Activated CD8-positive, alpha-beta memory T cell treated with anti-CD3 and anti-CD28 coated beads, Interleukin-2, amount 50 U/mL, for 4 hours (primary cell): Measurements from ENCODE around the gene B3GNT8.
"Not testable (repeated sequence)": the region's sequence is repeated elsewhere in the genome, so short reads cannot be mapped to it uniquely, and the experiment has no call there.

ENCODE experiments used
- DNase-seq: peaks from one replicate; pipeline ENCODE4 v3.0.0-alpha.2; 2020

B3GNT8 gene

DNA sequence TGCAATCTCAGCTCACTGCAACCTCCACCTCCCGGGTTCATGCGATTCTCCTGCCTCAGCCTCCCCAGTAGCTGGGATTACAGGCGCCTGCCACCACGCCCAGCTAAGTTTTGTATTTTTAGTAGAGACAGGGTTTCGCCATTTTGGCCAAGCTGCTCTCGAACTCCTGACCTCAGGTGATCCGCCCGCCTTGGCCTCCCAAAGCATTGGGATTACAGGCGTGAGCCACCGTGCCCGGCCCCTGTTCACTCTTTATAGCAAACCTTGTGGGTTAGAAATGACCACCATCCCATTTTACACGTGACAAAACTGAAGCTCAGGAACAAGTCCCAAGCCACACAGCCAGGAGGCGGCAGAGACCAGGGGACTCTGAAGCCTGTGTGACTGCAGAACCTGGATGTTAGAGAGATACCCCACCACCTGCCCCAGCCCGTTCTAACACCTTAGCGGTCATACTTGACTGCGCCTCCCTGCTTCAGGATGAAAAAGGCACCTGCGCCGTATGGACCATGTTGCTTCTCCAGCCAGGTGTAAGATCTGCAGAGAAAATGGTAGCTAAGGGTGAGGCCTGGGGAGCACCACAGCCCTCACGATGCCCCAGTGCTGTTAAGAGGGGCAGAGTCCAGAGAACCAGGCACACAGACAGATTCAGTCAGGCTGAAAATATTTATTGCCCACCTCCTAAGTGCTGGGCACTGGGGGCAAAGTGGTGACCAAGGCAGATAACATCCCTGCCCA is 8.9 kb upstream of the B3GNT8 start:
- DNase-seq = no peak

DNA sequence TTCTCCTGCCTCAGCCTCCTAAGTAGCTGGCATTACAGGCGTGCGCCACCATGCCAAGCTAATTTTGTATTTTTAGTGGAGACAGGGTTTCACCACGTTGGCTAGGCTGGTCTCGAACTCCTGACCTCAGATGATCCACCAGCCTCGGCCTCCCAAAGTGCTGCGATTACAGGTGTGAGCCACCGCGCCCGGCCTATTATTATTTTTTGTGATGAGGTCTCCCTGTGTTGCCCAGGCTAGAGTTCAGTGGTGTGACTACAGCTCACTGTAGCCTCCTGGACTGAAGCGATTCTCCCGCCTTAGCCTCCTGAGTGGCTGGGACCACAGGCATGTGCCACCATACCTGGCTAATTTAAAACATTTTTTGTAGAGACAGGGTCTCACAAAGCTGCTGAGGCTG is 8.2 kb upstream of the B3GNT8 start:
- DNase-seq = not testable (repeated sequence)

DNA sequence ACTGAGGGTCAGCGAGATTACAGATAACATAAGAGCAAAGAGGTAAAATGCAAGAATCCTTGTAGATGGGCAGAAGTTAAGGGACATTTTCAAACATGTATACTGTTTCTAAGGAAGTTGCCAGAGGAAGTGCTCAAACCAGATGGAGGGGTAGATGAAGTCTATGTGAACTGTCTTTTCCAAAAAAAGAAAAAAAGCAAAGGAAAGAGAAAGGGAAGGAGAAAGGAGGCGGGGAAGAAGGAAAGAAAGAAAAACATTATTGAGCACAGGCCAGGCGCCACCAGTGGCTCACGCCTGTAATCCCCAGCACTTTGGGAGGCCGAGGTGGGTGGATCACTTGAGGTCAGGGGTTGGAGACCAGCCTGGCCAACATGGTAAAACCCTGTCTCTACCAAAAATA is 7.3 kb upstream of the B3GNT8 start:
- no peak for DNase-seq

DNA sequence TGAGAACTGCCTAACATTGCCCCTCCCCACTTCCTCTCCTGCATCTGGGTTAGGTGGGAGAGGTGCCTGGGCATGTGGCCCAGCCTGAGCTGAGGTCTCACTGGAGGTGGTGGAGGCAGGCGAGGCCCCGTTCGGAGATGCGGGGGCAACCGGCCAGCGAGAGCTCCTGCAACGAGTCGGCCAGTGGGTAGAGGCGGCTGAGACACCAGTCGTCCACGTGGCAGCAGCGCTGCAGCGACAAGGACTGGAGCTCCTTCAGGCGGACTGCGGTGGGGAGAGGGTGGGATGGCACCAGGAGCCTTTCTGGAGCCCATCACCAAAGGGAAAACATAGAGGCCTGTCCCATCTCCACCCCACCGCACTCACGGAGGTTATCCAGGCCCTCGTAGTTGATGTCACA is 6.0 kb upstream of the B3GNT8 start:
- no peak for DNase-seq

DNA sequence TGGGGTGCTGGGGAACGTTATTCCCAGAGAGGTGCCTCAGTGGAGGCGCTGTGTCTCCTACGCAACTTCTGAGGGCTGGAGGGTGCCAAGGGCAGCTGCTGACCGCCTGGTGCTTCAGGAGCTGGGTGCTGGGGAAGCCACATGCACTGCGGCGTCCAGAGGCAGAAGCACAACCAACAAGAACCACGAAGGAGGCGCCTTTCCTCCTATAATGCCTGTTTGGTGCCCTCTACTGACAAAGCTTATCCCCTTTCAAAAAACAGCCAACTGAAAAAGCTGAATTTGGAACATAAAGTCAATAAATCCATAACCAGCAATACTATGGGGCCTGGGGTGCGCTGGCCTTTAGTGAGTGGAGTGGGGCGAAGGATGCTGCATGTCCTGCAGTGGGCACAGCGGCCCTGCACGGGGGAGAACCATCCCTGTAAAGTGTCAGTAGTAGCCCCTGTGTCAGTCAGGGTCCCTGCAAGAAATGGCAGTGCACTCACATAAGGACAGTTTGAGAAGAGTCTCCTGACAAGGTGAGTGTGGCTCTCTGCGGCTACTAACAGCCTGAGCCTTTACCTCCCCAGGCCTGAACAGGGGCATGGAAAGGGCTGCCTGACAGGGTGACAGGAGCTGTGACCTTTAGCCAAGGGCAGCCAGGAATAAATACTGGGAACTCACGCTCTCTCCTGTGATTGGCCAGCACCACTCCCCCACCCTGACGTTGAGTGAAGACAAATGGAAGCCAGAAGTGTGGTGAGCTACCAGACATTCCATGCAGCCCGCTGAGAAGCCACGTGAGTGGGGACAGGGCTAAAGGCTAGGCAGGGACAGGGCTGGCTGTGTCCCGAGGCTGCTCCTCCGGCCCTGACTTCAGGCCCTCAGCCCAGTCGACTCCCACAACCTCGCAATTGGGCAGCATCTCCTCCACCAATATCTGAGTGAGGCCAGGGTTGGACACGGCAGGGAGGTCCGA is 4.5 kb upstream of the B3GNT8 start:
- no peak for DNase-seq

DNA sequence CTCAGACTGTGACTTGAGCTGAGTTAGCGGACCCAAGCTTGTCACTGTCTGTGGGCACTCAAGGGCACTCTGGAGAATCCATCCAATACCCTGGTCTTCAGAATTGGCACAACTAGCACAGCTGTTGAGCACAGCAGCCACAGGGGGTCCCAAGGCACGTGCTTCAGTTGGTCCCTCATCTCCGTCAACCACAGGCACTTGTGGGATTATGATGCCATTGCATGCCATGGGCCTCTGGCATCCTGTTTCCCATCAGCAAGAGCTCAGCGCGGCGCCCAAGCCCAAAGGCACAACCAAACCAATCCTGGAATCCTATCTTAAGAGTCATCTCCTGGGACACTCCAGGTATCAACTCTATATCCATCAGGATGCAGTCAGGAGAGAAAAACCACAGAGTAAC is 3.7 kb upstream of the B3GNT8 start:
- no peak for DNase-seq

DNA sequence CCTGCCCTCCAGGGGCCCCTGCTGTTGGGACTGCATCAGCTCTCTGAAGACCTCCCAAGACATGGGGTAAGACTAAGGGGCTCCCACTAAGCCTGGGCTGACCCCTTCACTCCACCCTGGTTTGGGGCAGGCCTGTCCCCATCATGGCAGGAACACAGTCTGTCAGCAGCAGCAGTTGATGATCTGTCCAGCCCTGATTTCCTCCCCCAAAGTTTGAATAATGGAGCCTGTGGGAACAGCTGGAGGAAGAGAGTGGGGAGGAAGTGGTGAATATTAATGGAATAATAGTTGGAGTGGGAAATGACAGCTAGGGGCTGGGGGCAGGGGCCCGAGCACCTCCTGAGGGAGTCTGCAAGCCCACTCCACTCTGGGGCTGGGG is 1.3 kb upstream of the B3GNT8 start:
- DNase-seq = no peak

DNA sequence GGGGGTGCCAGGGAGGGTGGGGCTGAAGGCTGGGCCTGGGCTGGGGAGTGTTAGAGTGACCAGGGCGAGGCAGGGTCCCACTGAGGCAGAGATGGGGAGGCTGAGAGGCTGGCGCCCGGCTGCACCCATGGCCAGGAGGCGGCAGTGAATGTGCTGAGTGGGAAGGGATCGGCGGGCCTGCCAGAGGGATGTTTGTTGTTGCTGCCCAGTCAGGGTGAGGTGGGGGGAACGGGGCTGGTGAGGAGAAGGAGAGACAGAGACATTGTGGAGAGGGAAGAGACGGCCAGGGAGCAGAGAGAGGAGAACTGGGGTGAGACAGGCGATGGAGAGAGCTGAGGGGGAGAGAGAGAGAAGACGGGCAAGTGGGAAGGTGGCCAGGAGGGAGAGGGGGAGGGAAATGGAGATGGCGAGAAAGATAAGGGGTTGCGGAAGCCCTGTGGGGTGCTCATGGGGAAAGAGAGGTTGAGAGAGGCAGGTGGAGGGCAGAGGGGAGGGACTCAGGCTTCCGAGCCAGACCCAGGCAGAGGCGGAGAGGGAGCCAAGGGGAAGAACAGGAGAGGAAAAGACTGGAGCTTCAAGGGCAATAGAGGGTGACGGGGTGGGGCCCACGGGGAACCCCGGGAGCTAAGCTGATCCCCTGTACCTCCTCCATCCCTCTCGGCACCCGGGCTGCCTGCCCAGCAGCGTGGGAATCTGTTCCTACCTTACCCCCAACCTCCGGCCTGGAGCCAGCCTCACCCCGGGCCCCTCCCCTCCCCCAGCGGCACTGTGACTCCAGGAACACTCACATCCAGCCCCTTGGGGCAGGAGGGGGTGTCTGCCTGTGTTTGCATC is 690 bp upstream of the B3GNT8 start:
- peak; percentile 32 for DNase-seq

DNA sequence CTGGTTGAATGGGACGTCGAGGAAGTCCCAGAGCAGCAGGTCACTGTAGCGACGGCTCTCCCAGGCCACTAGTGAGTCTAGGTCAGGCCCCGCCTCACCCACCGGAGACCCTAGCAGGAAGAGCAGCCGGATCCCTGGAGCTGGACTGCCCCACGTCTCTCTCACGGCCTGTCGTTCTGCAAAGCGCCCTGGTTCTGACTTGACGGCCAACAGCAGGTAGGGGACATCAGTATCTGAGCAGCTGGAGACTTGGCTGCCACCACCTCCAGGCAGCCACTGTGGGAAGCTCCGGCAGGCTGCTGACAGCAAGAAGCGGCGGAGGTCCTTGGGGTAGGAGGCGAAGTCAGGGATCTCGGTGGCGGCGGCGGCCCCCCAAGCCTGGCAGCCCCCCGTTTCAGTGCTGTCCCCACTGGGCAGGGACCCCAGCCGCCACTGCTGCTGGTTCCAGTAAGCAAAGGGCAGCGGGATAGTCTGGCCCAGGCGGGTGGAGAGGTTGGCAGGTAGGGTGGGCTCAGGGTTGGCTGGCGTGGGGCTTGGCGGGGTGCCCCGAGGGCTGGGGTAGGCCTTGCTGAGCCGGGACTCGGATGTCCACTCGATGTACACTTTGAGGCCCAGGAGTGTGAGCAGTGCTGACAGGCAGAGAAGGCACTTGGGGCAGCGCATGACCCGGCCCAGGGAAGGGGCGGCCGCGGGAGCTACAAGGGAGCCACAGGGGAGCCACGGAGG is 895 bp downstream of the B3GNT8 start:
- DNase-seq = no peak

DNA sequence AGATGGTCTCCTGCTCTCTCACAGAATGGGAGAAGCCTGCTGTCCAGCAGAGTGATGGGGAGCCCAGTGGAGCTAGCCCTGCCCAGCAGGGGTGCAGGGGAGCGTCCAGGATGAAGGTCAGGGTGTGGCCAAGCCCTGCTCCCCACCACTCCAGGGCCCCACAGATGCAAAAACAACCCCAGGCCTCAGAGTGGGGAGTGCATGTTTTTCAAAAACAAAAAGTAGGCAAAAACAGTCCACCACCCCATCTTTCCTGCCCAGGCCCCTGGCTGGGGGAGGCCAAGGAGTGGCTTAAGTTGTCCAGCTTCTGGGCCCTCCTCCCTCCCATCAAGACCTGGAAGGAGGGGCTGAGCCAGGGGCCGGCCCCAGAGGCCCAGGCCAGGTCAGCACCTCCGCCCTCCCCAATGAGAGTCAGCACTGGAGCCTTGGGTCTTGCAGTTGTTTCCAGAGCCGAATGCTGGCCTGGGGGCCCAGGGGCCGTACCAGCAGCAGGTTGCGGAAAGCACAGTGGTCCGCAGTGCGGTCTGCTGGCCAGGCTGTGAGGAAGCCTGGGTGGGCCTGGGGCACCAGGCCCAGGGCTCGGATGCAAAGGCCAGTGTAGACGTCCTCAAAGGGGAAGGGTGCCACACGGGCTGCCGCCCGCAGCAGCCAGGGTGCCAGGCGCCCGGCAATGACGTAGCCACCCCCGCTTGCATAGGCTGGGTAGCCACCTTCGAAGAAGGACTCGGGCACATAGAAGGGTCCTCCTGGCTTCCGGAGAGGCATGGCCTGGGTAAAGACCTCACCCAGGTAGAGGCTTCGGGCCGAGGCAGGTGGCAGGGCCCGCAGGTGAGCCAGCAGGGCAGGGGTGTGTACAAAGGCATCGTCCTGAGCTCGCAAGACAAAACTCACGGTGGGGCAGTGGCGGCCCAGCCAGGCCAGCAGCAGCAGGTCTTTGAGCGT is 1.7 kb downstream of the B3GNT8 start:
- no peak for DNase-seq

DNA sequence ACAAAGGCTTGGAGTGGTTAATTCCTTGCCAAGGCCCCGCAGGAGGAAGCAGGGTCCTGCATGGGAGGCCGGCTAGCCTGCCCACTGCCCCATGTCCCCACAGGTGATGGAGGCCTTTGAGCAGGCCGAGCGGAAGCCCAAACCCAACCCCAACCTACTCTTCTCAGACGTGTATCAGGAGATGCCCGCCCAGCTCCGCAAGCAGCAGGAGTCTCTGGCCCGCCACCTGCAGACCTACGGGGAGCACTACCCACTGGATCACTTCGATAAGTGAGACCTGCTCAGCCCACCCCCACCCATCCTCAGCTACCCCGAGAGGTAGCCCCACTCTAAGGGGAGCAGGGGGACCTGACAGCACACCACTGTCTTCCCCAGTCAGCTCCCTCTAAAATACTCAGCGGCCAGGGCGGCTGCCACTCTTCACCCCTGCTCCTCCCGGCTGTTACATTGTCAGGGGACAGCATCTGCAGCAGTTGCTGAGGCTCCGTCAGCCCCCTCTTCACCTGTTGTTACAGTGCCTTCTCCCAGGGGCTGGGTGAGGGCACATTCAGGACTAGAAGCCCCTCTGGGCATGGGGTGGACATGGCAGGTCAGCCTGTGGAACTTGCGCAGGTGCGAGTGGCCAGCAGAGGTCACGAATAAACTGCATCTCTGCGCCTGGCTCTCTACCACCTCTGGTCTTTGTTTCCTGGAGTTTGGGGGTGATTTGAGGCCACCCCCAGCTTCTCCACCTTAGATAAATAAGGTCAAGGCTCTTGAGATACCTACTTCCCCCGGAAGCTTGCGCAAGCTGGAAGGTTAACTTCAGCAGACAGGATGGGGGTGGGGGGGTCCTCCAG is 2.6 kb downstream of the B3GNT8 start:
- no peak for DNase-seq

DNA sequence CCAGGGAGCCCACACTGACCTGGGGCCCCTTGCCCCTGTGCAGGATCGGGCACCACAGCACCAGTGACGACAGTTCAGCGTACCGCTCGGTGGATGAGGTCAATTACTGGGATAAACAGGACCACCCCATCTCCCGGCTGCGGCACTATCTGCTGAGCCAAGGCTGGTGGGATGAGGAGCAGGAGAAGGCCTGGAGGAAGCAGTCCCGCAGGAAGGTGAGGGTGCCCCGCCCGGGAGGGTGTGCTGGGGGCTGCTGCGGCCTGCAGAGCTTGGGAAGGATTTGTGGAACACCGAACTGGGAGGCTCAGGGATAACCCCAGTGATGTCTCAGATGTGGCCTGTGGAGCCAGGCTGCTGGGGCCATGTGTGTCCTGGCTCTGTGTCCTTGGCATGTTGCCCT is 4.2 kb downstream of the B3GNT8 start:
- DNase-seq = no peak

DNA sequence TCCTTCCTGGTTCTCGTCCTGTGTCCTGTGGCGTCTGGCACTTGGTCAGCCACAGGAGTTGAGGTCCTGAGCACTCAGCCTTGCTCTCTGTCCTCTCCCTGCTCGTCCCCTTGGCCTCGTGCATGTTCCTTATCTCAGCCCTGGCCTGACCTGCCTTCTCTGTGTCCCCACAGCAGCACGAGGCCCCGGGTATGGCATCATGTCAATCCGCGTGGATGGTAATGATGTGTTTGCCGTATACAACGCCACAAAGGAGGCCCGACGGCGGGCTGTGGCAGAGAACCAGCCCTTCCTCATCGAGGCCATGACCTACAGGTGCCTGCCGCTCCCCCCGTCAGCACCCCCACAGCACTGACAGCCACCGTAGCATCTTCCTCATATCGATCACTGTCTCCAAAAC is 4.7 kb downstream of the B3GNT8 start:
- DNase-seq = no peak

DNA sequence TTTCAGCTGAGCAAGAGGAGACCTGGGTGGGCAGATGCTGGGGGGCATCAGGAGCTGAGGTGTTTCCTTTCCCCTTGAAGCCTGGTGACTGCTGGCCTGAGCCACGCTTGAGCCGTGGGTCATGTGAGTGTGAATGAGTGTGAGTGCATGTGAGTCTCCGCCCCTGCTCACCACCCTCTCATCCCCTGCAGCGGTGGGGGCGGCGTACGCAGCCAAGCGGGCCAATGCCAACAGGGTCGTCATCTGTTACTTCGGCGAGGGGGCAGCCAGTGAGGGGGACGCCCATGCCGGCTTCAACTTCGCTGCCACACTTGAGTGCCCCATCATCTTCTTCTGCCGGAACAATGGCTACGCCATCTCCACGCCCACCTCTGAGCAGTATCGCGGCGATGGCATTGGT is 5.2 kb downstream of the B3GNT8 start:
- DNase-seq = no peak

DNA sequence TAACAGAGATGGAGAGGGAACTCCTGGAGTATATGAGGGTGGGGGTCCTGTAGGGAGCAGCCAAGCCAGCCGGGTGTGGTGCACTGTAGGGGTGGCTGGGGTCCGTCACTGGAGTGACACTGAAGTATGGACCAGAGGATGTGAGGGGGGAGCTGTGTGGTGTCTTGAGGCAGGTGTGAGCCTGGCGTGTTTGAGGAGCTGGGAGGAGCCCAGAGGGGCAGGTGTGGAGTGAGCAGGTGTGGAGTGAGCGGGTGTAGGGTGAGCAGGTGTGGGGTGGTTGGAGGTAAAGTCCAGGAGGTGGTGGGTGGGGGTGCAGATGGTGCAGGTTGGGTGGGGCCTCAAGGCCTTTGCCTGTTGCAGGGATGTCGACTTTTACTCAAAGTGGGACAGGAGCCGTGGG is 5.9 kb downstream of the B3GNT8 start:
- DNase-seq = no peak

DNA sequence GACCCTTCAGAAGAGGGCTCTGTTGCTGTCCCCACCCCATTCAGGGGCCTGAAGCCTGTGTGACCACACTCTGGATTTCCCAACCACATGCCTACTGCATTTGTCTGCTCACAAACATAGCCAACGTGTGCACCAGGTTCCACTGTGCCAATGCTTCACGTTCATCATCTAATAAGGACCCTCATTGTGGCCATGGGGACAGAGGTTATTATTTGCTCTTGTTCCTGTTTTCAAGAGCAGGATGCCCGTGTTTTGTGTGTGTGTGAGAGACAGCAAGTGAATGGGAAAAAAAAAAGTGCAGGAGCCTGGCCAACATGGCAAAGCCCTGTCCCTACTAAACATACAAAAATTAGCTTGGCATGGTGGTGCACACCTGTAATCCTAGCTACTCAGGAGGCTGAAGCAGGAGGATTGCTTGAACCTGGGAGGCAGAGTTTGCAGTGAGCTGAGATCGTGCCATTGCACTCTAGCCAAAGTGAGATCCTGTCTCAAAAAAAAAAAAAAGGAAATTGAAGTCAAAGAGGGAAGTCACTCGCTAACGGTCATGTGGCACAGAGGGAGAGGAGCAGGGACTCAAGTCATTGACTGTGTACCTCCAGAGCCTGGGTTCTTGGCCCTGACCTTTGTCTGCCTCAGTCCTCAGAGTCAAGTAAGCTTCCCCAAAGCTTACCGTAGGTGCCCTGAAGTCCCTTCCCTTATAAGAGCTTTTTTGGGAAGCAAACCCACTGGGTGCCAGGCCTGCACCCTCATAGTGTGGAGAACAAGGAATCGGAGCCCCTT is 6.9 kb downstream of the B3GNT8 start:
- DNase-seq = no peak

DNA sequence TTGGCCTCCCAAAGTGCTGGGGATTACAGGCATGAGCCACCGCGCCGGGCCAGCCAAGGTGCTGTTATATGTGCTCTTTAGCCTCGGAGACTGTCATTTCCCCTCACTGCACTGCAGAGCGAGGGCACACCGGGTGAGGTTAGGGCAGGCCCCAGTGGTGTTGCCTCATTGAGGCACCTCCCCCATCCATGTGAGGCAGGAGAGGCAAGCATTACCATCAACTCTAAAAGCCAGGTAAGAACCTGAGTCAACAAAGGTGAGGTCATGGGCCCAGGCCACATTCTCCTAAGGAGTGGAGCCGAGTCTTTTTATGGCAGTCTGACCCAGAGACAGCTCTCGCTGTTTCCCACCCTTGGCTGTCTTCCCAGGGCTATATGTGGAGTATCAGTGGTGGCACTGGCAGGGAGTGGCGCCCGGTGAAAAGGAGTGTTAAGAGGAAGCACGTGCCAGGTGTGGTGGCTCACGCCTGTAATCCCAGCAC is 10.9 kb downstream of the B3GNT8 start:
- no peak for DNase-seq

DNA sequence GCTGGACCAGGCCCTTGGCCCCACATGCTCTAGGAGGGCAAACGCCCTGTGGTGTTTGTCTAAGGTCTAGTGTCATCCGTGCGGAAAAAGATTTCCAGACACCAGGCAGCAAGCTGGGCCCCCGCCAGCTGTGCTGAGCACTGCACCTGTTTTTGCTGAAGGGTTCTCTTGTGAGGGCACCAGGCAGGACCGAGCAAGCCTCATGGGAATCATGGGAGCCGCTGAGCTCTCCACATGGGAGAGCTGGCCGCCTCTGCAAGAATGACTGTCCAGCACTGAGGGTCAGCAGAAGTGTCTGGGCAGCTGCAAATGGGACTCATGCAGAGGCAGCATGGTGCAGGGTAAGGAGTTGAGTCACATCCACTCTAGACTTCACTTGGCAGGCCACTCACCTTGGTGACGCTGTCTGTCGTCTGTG is 12.0 kb downstream of the B3GNT8 start:
- DNase-seq = no peak

DNA sequence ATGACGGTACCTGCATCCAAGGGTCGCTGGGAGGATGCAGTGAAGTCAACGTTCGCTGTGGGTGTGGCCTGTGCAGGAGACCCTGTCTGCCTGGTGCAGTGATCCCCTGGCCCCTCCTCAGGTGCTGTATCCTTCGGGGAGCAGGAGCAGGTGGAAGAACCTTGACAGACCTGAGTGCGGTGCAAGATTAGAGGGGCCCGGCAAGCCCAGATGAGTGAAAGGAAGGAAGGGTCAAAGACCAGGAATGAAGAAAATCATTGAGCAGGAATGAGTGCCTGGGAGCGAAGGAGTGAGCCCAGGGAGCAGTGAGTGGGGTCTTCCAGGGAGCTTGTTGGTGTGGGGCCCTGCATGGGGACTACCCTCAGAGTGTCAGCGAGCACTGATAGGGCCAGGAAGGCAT is 12.7 kb downstream of the B3GNT8 start:
- no peak for DNase-seq

DNA sequence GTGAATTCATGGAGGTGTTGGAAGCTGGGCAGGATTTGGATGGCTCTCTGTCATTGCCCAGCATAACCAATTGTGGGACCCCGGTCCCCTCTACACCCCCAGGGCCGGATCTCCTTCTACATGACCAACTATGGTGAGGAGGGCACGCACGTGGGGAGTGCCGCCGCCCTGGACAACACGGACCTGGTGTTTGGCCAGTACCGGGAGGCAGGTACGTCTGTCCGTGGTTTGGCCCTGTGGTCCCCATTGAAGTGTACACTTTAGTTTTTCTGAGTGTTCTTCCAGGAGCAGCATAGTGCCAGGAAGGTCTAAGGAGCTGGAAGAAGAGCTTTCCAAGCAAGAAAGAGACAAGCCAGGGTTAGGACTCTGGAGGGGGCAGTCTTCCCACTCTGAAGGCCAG is 13.2 kb downstream of the B3GNT8 start:
- DNase-seq = no peak
